ENCODE measurements around the gene PDIA5. TPM values are rescaled to one million over a fixed set of nuclear protein-coding genes. Genes with fewer than 3 reads are reported as not detected.

The PDIA5 gene
- total RNA-seq, 4 donors from 2014 or later: 3.6 to 38.1 (median 25.1) TPM

- no peak for DNase-seq
- H3K4me1 ChIP-seq: no peaks in the 10 kb centered on the region
- no peaks in the 10 kb centered on the region for H3K9me3 ChIP-seq
- H3K27ac ChIP-seq: no peak overlapping the region
- no peaks in the 10 kb centered on the region for H3K27me3 ChIP-seq
- TF ChIP-seq POLR2A (IDR thresholded peaks at IDR 0.05) (no peak), CTCF (IDR thresholded peaks at IDR 0.05) (no peak)
- H3K36me3 ChIP-seq: no peaks in the 10 kb centered on the region
- intact Hi-C loops (cut with DNase I; ENCODE audit: low total_unique reads): no loop called here
- no peak overlapping the region for H3K4me3 ChIP-seq
Measured at GRCh38 chr3:123105201-123106189, 38.7 kb downstream of the PDIA5 start.

- DNase-seq: no peak
- no peaks in the 10 kb centered on the region for H3K36me3 ChIP-seq
- TF ChIP-seq POLR2A (IDR thresholded peaks at IDR 0.05) (no peak), CTCF (IDR thresholded peaks at IDR 0.05) (no peak)
- no peaks in the 10 kb centered on the region for H3K27me3 ChIP-seq
- H3K27ac ChIP-seq: no peak overlapping the region
- no peaks in the 10 kb centered on the region for H3K4me1 ChIP-seq
- H3K9me3 ChIP-seq: no peaks in the 10 kb centered on the region
- intact Hi-C loops (cut with DNase I; ENCODE audit: low total_unique reads): no loop called here
- H3K4me3 ChIP-seq: no peak overlapping the region
Measured at GRCh38 chr3:123110282-123110975, 43.6 kb downstream of the PDIA5 start.

DNA sequence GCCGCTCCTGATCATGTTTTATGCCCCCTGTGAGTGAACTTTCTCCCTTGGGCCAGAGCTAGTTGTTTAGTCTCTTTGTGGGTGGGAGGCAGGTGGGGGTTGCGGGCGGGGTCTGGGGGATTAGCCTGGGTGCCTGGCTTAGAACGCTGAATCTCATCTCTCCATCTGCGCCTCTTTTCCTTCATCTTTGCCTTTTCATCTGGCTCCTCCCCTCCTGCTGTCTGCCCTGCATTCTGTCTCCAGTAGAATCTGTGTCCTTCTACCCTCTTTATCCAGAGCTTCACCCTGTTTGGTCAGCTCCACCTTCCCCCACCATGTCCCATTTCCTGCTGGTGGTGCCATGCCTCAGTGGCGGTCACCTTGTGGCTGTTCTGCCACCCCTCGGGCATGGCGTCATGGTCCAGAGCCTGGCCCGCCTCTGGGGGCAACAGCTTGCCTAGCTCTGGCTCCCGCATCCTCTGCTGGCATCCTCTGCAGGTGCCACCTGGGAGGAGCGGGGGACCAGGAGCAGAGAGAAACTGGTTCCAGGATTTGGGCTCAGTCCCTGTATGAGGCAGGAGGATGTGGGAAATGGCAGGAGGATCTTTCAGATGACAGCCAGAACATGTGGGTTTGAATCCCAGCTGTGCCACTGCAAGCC, 44.3 kb downstream of the PDIA5 start:
- intact Hi-C loops (cut with DNase I; ENCODE audit: low total_unique reads): no loop called here
- no peaks in the 10 kb centered on the region for H3K36me3 ChIP-seq
- H3K9me3 ChIP-seq: no peaks in the 10 kb centered on the region
- TF ChIP-seq CTCF (IDR thresholded peaks at IDR 0.05): no peak
- no peak for TF ChIP-seq POLR2A (IDR thresholded peaks at IDR 0.05)
- H3K27ac ChIP-seq: no peak overlapping the region
- H3K27me3 ChIP-seq: no peaks in the 10 kb centered on the region
- H3K4me1 ChIP-seq: no peaks in the 10 kb centered on the region
- H3K4me3 ChIP-seq: no peak overlapping the region
- no peak for DNase-seq

DNA sequence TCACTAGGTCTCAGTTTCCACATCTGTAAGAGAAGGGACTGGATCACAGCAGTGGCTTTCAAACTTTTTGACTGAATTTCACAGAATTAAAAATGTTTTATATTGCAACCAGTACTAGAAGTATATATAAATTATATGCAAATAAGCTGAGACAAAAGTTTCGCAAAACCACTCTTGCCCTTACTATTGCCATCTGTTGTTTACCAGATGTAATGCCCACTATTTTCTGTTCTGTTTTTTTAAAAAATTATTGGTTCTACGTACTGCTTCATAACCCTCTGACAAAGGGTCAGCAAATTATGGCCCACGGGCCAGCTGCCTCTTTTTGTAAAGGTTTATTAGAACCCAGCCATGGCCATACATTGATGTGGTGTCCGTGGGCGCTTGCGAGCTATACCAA, 44.8 kb downstream of the PDIA5 start:
- Histone ChIP-seq H3K36me3 (no peaks in the 10 kb centered on the region), H3K27ac (no peak overlapping the region), H3K4me3 (no peak overlapping the region), H3K27me3 (no peaks in the 10 kb centered on the region), H3K9me3 (no peaks in the 10 kb centered on the region), H3K4me1 (no peaks in the 10 kb centered on the region)
- TF ChIP-seq POLR2A (IDR thresholded peaks at IDR 0.05): no peak
- TF ChIP-seq CTCF (IDR thresholded peaks at IDR 0.05): no peak
- intact Hi-C loops (cut with DNase I; ENCODE audit: low total_unique reads): no loop called here
- DNase-seq: no peak
